Embryonic facial prominence (tissue), 1 donor: ENCODE data around the gene PUDP.
"Not testable (repeated sequence)": the region's sequence is repeated elsewhere in the genome, so short reads cannot be mapped to it uniquely, and the experiment has no call there.

Source experiments
- DNase-seq: peaks from one replicate; pipeline ENCODE4 v3.0.0-alpha.2; 2016; ENCODE audit errors: extremely low spot score

PUDP gene

DNA sequence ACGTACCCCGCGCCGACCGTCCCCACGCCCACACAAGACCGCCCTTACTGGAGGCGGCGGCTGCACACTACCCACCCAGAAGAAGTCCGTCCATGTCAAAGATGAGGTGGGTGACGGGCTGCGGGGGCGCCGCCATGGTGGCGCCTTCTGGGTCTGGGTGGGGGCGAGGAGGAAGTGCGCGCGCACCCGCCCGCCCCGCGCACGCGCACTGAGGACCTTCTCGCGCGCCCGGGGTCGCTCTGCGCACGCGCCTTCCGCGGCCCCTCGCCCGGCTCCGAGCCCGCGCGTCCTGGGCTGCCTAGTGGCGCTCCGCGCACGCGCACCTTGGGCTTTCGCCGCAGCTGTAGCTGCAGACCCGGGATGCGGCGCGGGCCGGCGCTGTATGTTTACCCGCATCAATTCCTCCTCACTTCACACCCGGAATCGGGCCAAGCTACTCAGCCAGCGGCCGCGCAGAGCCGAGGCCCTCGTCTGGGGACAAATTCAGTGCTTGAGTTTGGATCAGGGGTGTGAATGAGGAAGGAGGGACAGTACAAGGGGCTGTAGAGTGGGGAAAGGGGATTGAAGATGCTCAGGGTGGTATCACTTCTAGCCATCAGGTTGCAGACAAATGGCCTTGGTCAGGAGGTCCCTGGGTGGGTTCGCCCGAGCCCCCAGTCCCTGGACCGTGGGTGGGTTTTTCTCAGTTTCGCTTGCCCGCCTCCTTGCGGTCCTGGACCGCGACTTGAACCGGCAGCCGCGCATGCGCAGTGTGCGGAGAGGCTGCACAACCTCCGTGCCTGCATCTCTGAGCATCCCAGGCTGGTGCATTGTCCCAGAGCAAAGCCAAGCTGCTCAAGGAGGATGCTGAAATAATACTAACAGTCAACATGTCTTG, at the start of gene PUDP:
Gene PUDP (minus strand): TSS at position 176 of the 877 bp plus-strand sequence. CDS start 40 bp downstream, at position 136.
- DNase-seq: peak; percentile 63

DNA sequence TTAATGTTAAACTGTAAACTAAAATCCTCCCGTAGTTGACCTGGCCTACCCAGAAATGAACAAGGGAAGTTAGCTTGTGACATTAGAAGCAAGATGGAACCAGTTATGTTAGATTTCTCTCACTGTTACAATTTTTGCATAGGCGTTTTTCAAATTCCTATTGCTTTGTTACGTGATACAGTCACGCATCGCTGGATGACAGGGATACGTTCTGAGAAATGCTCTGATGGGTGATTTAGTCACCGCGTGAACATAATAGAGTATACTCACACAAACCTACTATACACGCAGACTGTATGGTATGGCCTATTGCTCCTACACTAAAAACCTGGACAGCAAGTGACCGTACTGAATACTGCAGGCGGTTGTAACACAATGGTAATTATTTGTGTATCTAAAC, 46.7 kb upstream of the PUDP start:
- DNase-seq: no peak

DNA sequence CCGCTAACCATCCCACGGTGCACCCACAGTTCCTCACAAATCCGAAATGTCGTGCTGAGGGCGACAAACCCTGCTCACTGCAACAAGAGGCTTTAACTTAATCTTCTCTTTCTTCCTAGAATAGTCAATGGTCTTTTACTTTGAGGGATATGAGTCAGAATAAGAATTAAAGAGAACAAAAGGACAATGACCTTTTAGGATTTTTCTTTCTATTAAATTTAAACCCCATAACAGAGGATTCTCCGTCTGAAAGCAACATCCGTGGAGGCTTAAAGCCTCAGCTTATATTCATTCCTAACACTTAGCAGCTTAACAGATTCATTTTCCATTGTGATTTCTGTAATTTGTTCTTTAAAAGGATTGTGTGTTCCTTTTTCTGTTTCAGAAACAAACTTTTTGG, 44.9 kb upstream of the PUDP start:
- no peak for DNase-seq

DNA sequence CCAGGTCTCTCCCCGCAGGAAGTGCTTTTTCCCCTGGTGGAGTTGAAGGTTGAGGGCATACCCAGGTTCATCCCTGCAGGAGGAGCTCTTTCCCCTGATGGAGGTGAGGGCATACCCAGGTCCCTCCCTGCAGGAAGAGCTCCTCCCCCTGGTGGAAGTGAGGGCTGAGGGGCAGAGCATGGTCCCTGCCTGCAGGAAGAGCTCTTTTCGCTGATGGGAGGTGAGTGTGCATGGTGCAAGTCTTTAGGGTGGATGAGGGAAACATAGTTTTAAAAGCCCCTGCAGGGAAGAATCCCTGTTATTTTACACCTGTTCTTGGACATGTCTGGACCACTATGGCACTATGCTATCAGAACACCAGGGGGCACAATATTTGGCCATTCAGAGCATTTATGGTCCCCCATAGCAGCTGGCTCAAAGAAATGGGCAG, 43.7 kb upstream of the PUDP start:
- DNase-seq: no peak

DNA sequence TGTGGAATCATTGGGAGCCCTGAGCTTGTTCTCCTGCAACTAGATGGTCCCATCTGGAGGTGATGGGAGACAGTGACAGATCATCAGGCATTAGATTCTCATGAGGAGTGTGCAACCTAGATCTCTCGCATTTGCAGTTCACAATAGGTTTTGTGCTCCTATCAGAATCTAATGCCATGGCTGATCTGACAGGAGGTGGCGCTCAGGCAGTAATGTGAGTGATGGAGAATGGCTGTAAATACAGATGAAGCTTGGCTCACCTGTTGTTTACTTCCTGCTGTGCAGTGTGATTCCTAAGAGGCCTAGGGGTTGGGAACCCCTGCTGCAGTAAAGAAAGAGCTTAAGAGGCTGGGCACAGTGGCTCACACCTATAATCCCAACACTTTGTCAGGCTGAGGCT, 42.2 kb upstream of the PUDP start:
- no peak for DNase-seq

DNA sequence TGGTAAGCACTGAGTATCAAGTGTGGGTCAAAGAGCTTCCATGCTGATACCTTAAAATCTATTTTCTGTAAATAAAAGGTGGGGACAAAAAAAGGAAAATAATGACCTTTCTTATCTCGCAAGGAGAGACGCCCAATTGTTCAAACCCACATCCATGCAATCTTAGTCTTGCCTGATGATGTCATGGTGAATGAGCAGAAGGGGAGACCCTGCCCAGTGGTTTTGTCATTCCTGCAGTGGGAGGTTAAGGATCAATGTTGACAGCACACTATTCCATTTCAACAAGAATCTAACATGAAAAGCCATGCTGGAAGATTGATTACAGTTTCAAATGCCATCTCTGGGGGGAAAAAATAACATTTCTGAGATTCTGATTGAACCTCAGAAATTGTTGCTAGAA, 40.7 kb upstream of the PUDP start:
- no peak for DNase-seq

DNA sequence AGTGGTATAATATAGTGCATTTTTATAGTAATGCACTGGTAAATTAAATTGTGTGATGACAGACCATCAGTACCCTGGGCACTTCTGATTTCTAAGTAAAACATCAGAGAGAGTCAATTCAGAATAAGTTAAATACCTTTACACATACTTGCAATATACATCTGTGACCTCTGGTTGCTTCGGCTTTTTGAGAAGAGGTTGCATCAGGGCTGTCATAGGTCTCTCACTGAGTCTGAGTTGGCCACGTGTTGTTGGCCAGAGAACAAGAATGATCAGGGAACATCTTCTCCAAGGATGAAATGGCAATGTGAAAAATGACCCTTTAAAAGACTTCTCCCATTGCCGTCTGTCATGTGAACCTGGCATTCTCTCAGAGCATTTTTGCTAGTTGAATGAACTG, 36.9 kb upstream of the PUDP start:
- no peak for DNase-seq

DNA sequence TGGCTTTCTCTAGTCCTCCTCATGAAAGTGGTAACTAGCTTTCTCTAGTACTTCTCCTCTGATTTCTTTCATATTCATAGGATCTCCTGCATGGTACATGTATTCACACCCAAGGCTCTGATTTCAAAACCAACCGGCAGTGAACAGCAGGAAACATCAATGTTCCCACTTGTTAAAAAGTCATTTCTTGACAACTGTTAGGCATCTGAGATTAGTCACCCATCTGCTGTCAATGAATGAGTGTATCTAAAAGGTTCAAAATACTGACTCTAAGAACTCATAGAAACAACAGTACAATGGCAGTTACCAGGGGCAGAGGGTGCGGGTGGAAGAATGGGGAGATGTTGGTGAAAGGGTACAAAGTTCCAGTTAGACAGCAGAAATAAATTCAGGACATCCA, 31.5 kb upstream of the PUDP start:
- no peak for DNase-seq

DNA sequence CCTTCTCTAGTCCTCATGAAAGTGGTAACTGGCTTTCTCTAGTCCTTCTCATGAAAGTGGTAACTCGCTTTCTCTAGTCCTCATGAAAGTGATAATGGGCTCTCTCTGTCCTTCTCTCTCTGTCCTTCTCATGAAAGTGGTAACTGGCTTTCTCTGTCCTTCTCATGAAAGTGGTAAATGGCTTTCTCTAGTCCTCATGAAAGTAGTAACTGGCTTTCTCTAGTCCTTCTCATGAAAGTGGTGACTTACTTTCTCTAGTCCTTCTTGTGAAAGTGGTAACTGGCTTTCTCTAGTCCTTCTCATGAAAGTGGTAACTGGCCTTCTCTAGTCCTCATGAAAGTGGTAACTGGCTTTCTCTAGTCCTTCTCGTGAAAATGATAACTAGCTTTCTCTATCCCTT, 30.9 kb upstream of the PUDP start:
- DNase-seq: not testable (repeated sequence)

DNA sequence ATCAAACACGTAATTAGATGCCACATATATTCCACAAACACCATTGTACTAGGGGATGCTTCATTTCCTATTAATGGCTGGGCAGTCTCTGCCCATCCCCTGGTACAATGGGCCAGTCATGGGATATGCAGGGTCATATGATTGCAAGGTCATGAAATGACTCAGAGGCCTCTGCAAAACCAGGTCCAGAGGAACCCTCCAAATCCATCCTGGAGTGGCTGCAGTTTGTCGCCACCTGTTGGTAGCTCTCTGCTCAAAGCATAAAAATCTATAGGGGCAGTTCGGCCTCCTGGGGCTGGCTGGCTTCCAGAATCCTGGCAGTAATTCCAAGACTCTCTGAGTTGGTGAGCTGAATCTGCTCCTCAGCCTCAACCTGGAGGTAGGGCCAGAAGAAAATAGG, 22.9 kb upstream of the PUDP start:
- no peak for DNase-seq

GRCh38 chrX:7169627-7170026, 21.7 kb upstream of the PUDP start:
- no peak for DNase-seq

- no peak for DNase-seq
Observed at GRCh38 chrX:7168371-7168770, 20.4 kb upstream of the PUDP start.

DNA sequence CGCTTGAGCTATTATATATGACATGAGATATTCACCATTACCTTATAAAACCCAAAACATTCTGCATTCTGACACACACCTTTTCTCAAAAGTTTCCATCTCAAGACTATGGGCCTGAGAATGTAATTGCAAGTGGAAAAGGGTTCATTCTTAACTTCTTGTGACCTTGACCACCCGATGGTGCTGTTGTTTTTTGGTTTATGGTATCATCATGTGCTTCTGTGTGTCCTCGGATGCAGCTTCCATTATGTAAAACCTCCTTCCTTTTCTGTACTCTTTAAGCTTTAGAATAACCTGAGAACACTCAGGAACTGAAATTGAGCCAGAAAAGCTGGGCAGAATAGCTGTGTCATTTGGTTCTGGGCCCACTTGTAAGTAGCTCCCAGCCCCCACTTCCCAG, 16.2 kb upstream of the PUDP start:
- DNase-seq: no peak

DNA sequence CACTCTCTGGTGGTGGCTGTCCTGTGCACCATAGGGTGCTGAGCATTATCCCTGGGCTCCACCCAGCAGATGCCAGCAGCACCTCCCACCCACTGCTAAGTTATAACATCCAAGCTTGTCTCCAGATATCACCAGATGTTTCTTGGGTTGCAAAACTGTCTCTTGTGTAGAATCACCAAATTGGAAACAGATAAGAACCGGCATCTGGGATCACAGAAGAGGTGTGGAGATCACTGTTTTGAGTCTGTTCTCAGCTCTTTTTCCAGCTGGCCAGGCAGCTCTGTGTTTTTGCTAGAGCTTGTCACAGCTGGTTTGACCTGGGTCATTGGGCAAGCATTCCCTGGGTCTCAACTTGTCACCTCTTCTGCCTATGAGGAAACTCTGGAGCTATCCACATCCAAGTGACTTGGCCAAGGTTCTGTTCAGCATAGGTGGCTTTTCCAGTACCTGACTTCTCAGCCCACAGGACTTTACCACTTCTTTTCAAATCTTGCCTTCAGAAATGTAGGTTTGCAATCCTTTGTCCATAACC, 15.3 kb upstream of the PUDP start:
- DNase-seq: no peak

GRCh38 chrX:7159149-7159861, 11.4 kb upstream of the PUDP start:
- no peak for DNase-seq

DNA sequence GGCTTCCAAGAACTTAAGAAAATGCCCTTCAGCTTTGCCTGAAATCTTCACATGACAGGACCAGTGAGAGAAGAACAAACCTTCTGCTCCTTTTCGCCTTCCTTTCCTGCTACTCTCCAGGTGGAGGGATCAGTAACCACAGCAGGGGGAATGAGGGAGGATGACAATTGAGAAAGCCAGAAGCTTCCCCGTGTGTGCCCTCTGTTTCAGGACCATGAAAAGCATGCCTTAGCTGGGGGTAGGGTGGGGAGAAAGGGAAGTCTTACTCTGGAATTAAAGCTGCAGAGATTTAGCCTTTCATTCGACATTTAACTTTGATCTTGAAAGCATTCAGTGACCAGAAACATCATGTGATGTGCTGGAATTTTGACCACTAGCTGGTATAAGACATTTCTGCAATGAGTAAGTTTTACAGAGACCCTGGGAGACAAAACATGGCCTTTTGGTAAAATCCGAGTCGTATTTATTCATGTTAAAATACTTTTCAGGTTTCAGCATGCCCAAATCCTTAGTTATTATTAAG, 10.6 kb upstream of the PUDP start:
- DNase-seq: no peak

- no peak for DNase-seq
Observed at GRCh38 chrX:7156879-7157278, 8.9 kb upstream of the PUDP start.

GRCh38 chrX:7155163-7155562, 7.2 kb upstream of the PUDP start:
- DNase-seq: no peak

DNA sequence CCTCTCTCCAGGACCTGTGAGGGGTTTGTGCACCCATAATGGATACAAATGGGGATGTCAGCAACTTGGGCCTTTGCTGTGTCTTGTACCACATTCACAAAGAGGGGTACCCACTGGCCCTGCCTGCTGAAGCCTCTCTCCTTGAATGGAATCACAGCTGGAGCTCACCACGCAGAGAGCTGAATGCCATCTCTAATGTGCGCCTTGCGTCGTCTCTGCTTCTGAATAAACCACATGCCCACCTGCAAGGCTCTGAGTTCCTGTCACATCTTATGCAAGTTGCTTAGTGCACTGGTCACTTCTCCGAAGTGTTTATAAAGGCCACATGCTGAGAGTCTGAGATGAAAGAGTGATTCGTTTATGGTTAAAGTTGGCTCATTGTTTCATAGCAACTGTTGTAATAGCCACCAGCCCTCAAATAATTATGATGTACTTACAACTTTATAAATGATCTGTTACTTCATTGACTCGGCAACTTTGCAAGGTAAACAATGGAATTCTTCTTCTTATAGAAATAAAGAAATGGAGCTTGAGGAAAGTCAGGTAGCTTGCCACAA, 6.2 kb upstream of the PUDP start:
- no peak for DNase-seq

DNA sequence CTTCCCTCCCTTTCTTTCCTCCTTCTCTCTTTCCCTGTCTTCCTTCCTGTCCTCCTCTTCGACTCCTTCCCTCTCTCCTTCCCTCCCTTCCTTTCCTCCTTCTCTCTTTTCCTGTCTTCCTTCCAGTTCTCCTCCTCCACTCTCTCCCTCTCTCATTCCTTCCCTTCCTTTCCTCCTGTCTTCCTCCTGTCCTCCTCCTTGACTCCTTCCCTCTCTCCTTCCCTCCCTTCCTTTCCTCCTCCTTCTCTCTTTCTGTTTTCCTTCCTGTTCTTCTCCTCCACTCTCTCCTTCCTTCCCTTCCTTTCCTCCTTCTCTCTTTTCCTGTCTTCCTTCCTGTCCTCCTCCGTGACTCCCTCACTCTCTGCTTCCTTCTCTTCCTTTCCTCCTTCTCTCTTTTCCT, 5.3 kb upstream of the PUDP start:
- DNase-seq: no peak

DNA sequence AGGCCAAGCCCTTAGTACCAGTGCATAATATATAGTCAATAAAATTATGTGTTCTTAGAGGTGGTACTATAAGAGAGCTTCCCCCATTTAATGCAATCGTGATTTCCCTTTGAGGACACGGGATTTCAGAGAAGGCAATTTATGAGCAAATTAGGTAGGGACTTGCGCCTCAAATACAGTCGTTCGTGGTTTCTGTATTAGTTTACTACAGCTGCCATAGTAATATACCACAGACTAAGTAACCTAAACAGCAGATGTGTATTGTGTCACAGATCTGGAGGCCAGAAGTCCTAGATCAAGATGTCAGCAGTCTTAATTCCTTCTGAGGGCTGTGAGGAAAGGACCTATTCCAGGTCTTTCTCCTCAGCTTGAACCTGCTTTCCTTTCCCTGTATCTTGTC, 1.5 kb upstream of the PUDP start:
- no peak for DNase-seq

DNA sequence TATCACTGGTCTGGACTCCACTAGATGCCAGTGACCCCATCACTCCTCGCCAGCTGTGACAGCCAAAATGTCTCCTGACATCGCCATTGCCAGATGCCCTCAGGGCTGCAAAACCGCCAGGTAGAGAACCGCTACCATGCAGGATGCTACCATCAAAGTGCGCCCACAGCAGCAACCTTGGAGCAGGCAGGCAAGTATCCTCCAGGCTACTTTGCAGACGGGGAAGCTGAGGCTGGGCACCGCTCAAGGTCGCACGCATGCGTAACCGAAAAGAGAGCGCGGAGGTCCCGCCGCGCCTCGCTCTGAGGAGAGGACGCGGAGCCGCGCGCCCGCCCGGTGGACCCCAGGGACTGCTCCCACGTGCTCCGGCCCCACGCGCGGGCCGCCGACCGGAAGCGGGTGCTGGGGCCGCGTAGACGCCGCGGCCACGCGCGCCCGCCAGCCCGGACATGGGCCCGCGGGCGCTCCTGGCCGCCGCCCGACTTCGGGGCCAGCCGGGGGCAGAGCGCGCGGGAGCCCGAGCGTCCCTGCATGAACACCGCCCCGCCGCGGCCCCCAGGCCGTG, 458 bp downstream of the PUDP start, which contains the start of gene STS:
Gene STS (plus strand): TSS at position 300 of the 565 bp plus-strand sequence. CDS start 105,488 bp downstream, outside the sequence.
- no peak for DNase-seq
